ENCODE data around the gene KRTAP4-16. TPM values are rescaled to one million over a fixed set of nuclear protein-coding genes. Genes with fewer than 3 reads are reported as not detected.
"Not testable (repeated sequence)": the region's sequence is repeated elsewhere in the genome, so short reads cannot be mapped to it uniquely, and the experiment has no call there.

Gene KRTAP4-16
- total RNA-seq, 2 donors from 2014 or later: not detected

- no peak for ATAC-seq
- Mint-ChIP-seq H3K4me1 (peaks cover 4% of the 10 kb centered on the region), H3K4me3 (no peak overlapping the region), H3K27me3 (peaks cover 21% of the 10 kb centered on the region), H3K27ac (no peak overlapping the region), H3K36me3 (ENCODE audit: low read depth) (no peaks in the 10 kb centered on the region)
- no peaks in the 10 kb centered on the region for H3K9me3 ChIP-seq (ENCODE audit: control insufficient read depth, low read length, poor library complexity, severe bottlenecking)
- no peak for DNase-seq
Observed at GRCh38 chr17:41082626-41083025, 19.4 kb downstream of the KRTAP4-16 start.

DNA sequence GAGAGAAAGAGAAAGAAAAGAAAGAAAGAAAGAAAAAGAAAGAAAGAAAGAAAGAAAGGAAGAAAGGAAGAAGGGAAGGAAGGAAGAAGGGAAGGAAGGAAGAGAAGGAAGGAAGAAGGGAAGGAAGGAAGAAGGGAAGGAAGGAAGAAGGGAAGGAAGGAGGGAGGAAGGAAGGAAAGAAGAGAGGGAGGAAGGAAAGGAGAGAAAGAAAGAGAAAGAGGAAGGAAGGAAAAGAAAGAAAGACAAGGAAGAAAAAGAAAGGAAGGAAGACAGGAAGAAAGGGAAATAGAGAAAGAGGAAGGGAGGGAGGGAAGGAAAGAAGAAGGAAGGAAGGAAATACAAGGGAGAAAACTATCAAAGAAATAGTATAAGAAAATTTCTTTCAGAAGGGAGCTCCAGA lies 25.2 kb downstream of the KRTAP4-16 start:
- no peak overlapping the region for H3K4me3 Mint-ChIP-seq

DNA sequence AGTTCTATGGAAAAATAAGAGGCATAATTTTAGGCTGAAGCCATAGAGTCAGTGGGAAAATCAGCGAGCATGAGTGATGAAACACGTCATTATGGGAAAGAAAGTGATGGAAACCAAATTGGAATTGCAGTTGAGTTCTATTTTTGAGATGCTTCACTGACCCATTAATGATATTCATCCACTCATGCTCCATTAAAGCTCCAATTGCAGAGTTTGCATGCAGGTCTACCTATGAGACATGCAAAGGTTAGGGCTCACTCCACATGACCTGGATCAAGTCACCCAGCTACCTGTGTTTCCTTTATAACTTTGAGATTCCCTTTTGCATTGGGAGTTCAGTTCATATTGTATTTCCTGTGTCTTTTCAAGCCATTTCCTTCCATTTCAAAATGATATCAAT lies 28.3 kb downstream of the KRTAP4-16 start:
- Mint-ChIP-seq H3K4me1 (peaks cover 3% of the 10 kb centered on the region), H3K36me3 (ENCODE audit: low read depth) (peaks cover 2% of the 10 kb centered on the region), H3K27me3 (peaks cover 18% of the 10 kb centered on the region), H3K27ac (no peak overlapping the region), H3K4me3 (no peak overlapping the region)
- DNase-seq: no peak
- no peaks in the 10 kb centered on the region for H3K9me3 ChIP-seq (ENCODE audit: control insufficient read depth, low read length, poor library complexity, severe bottlenecking)
- ATAC-seq: no peak

More for the DNA sequence above, 25.2 kb downstream of the KRTAP4-16 start:
- Mint-ChIP-seq H3K27ac (no peak overlapping the region), H3K4me1 (peaks cover 3% of the 10 kb centered on the region), H3K36me3 (ENCODE audit: low read depth) (peaks cover 2% of the 10 kb centered on the region), H3K27me3 (peaks cover 18% of the 10 kb centered on the region)
- no peak for ATAC-seq
- no peak for DNase-seq
- H3K9me3 ChIP-seq (ENCODE audit: control insufficient read depth, low read length, poor library complexity, severe bottlenecking): no peaks in the 10 kb centered on the region

- H3K9me3 ChIP-seq (ENCODE audit: control insufficient read depth, low read length, poor library complexity, severe bottlenecking): no peaks in the 10 kb centered on the region
- H3K4me1 Mint-ChIP-seq: peaks cover 3% of the 10 kb centered on the region
- no peak for DNase-seq
- H3K27me3 Mint-ChIP-seq: peaks cover 18% of the 10 kb centered on the region
- ATAC-seq: no peak
- no peak overlapping the region for H3K4me3 Mint-ChIP-seq
- H3K27ac Mint-ChIP-seq: no peak overlapping the region
- peaks cover 2% of the 10 kb centered on the region for H3K36me3 Mint-ChIP-seq (ENCODE audit: low read depth)
Observed at GRCh38 chr17:41071606-41072360, 30.2 kb downstream of the KRTAP4-16 start.

DNA sequence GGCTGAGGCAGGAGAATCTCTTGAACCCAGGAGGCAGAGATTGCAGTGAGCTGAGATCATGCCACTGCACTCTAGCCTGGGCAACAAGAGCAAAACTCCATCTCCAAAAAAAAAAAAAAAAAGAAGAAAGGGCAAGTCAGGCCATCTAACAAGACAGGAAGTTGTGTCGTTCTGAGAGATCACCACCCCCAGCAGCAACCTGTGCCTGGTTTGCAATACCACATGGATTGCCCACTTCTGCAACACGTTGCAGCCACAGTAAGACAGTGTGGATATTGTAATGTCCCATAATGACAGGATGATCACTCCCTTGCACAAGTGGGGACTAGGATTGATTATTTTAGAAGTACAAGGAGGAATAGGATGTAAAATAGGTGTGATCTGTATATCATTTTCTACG lies 33.0 kb downstream of the KRTAP4-16 start:
- ATAC-seq: no peak
- no peak overlapping the region for H3K27ac Mint-ChIP-seq
- H3K36me3 Mint-ChIP-seq (ENCODE audit: low read depth): no peaks in the 10 kb centered on the region
- H3K4me1 Mint-ChIP-seq: peaks cover 3% of the 10 kb centered on the region
- no peak overlapping the region for H3K4me3 Mint-ChIP-seq
- H3K9me3 ChIP-seq (ENCODE audit: control insufficient read depth, low read length, poor library complexity, severe bottlenecking): no peaks in the 10 kb centered on the region
- DNase-seq: no peak
- H3K27me3 Mint-ChIP-seq: peaks cover 14% of the 10 kb centered on the region

DNA sequence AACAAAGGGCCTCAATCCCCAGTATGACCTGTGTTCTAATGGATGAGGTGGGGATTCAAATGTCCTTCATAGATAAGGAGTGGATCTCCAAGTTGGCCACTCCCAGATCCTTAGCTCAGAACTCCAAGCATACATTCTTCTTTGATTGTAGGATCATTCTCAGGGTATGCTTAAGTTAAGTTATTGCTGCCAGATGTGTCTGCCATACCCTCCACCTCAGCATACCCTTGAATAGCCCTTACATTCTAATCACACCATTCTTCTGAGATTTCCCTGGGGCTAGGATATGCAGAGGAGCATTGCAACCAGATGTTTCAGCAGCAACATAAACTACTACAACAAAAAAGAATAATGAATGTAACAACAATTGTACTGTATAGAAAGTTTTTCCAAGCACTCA lies 34.7 kb downstream of the KRTAP4-16 start:
- peaks cover 12% of the 10 kb centered on the region for H3K27me3 Mint-ChIP-seq
- H3K36me3 Mint-ChIP-seq (ENCODE audit: low read depth): no peaks in the 10 kb centered on the region
- DNase-seq: no peak
- no peak for ATAC-seq
- peaks cover 3% of the 10 kb centered on the region for H3K4me1 Mint-ChIP-seq
- H3K4me3 Mint-ChIP-seq: no peak overlapping the region
- no peak overlapping the region for H3K27ac Mint-ChIP-seq
- H3K9me3 ChIP-seq (ENCODE audit: control insufficient read depth, low read length, poor library complexity, severe bottlenecking): no peaks in the 10 kb centered on the region

DNA sequence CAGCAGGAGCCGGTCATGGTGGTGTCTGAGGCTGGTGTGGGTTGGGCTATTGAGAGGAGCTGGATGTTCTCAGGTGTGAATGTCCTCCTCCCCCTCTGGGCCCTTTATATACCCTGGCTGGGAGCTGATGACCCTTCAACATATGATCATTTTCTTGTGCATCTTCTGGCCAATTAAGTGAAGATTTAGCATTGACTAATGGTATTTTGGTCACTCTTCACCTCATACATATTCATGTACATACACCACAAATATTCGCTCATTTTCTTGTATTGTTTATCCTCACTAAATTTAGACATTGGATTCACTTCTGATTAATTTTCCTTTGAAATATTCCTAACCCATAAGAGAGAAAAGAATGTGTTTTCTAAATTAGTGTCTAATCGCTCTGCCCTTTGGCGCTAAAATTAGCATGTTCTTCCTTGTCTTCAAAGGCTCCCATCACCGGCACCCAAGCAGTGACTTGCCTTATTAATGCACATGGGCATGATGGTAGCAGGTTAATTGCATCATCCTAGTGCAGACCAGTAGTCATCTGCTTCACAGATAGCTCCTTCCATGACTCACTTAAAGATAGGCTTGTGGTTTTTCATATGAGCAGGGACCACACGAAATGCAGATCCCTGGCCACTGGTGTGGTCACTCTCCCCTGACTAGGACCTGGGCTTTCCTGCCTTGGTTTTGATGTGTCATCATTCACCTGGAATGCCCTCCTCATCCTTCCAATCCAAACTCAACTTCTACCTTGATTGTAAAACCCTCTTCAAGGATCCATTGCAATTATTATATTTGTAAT lies 36.0 kb downstream of the KRTAP4-16 start, which contains the start of gene KRTAP2-4:
KRTAP2-4 (minus strand) TSS at position 51 of the 796 bp plus-strand sequence; CDS start at position 17, 34 bp downstream.
- Mint-ChIP-seq H3K27ac (no peak within 1 kb of the TSS), H3K36me3 (ENCODE audit: low read depth) (no peaks in the 10 kb centered on the region), H3K27me3 (peaks cover 18% of the 10 kb centered on the region), H3K4me1 (no peaks in the 10 kb centered on the region), H3K4me3 (no peak within 1 kb of the TSS)
- DNase-seq (no peak), ATAC-seq (no peak)
- H3K9me3 ChIP-seq (ENCODE audit: control insufficient read depth, low read length, poor library complexity, severe bottlenecking): no peaks in the 10 kb centered on the region

- not testable (repeated sequence) for H3K27ac Mint-ChIP-seq; H3K36me3 Mint-ChIP-seq (ENCODE audit: low read depth); H3K9me3 ChIP-seq (ENCODE audit: control insufficient read depth, low read length, poor library complexity, severe bottlenecking); DNase-seq; H3K4me1 Mint-ChIP-seq; ATAC-seq; H3K4me3 Mint-ChIP-seq
- H3K27me3 Mint-ChIP-seq: peaks cover 27% of the 10 kb centered on the region
Observed at GRCh38 chr17:41065016-41065689, 36.9 kb downstream of the KRTAP4-16 start.

GRCh38 chr17:41064301-41064700 lies 37.7 kb downstream of the KRTAP4-16 start:
- DNase-seq: no peak
- Mint-ChIP-seq H3K4me1 (peaks cover 2% of the 10 kb centered on the region), H3K27me3 (peaks cover 34% of the 10 kb centered on the region), H3K27ac (no peak overlapping the region), H3K4me3 (no peak overlapping the region), H3K36me3 (ENCODE audit: low read depth) (peaks cover 2% of the 10 kb centered on the region)
- no peak for ATAC-seq
- H3K9me3 ChIP-seq (ENCODE audit: control insufficient read depth, low read length, poor library complexity, severe bottlenecking): no peaks in the 10 kb centered on the region

GRCh38 chr17:41063449-41063848 lies 38.6 kb downstream of the KRTAP4-16 start:
- ATAC-seq: no peak
- no peak for DNase-seq
- Mint-ChIP-seq H3K4me1 (peaks cover 4% of the 10 kb centered on the region), H3K4me3 (no peak overlapping the region), H3K36me3 (ENCODE audit: low read depth) (peaks cover 3% of the 10 kb centered on the region), H3K27me3 (peaks cover 42% of the 10 kb centered on the region), H3K27ac (no peak overlapping the region)
- no peaks in the 10 kb centered on the region for H3K9me3 ChIP-seq (ENCODE audit: control insufficient read depth, low read length, poor library complexity, severe bottlenecking)

DNA sequence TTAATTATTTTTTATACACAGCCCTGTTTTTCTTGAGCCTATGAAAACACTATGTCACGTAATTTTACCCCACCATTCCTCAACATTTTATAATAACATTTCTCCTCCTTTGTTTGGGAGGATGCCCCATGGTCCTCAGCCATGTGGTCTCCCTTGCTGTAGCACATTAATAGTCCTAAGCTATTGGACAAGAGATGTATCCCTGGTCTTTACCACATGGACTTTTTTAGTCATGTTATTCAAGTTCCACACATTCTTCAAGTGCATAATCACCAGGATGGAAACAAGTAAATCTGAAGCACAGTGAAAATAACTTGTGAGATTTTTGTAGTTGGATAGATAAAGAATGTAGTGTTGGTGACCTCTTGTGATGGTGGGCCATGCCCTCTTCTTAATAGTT lies 40.0 kb downstream of the KRTAP4-16 start:
- Mint-ChIP-seq H3K4me3 (no peak overlapping the region), H3K27me3 (peaks cover 49% of the 10 kb centered on the region), H3K27ac (no peak overlapping the region), H3K4me1 (peaks cover 4% of the 10 kb centered on the region), H3K36me3 (ENCODE audit: low read depth) (peaks cover 3% of the 10 kb centered on the region)
- no peak for DNase-seq
- H3K9me3 ChIP-seq (ENCODE audit: control insufficient read depth, low read length, poor library complexity, severe bottlenecking): no peaks in the 10 kb centered on the region
- ATAC-seq: no peak

GRCh38 chr17:41060052-41060604 lies 41.9 kb downstream of the KRTAP4-16 start, which contains the start of gene KRTAP2-3:
Gene KRTAP2-3 (minus strand): TSS chr17:41060114. CDS start chr17:41060050, 64 bp downstream.
- DNase-seq: no peak
- H3K9me3 ChIP-seq (ENCODE audit: control insufficient read depth, low read length, poor library complexity, severe bottlenecking): no peaks in the 10 kb centered on the region
- no peak within 1 kb of the TSS for H3K27ac Mint-ChIP-seq
- no peak within 1 kb of the TSS for H3K4me3 Mint-ChIP-seq
- no peak for ATAC-seq
- peaks cover 42% of the 10 kb centered on the region for H3K27me3 Mint-ChIP-seq
- H3K36me3 Mint-ChIP-seq (ENCODE audit: low read depth): peaks cover 3% of the 10 kb centered on the region
- peaks cover 4% of the 10 kb centered on the region for H3K4me1 Mint-ChIP-seq
